Suppressor macrophage treated with lipopolysaccharide for 1 hour (primary cell): Measurements from ENCODE around the gene MKS1.

Experiments used
- DNase-seq, 3 donors: peaks; one replicate each; pipeline ENCODE4 v3.0.0-alpha.2; 2020 to 2022

Gene MKS1

DNA sequence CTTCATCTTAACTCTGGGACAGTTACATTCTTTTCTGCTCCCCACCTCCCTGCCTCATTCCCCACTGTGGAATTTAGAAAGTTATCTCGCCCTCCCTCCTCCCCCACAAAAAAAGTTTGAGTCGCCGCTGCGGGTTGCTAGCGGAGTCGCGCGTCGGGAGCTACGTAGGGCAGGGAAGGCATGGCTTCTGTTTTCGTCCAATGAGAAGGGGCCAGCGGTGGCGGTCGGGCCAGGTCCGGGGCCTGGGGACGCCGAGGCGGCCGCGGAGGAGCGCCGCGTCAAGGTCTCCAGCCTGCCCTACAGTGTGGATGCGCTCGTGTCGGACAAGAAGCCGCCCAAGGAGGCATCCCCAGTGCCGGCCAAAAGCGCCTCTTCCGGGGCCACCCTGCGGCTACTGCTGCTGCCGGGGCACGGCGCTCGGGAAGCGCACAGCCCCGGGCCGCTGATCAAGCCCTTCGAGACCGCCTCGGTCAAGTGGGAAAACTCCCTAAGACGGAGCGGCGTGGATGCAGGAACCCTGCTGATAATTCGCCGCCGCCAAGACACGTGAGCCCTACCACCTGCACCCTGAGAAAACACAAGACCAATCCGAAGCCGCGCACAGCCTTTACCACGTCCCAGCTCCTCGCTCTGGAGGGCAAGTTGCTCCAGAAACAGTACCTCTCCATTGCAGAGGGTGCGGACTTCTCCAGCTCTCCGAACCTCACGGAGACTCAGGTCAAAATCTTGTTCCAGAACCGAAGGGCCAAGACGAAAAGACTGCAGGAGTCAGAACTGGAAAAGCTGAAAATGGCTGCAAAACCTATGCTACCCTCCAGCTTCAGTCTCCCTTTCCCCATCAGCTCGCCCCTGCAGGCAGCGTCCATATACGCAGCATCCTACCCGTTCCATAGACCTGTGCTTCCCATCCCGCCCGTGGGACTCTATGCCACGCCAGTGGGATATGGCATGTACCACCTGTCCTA, 61.9 kb downstream of the MKS1 start:
- peak; percentile 27 to 58 (median 45) for DNase-seq
